Mononuclear cell (primary cell): ENCODE data around the gene TMCC1. TPM values are rescaled to one million over a fixed set of nuclear protein-coding genes. Genes with fewer than 3 reads are reported as not detected.
"Not testable (repeated sequence)": the region's sequence is repeated elsewhere in the genome, so short reads cannot be mapped to it uniquely, and the experiment has no call there.

Experiments used
- H3K27me3 ChIP-seq: 2 replicates; pipeline ENCODE4 v1.6.0; 2011; ENCODE audit warnings: low read length, control low read depth; ENCODE audit not compliant: insufficient read depth
- H3K4me1 ChIP-seq: 2 replicates; pipeline ENCODE4 v1.5.1; 2011; ENCODE audit warnings: mild to moderate bottlenecking, low read length, control low read depth; ENCODE audit not compliant: insufficient read depth
- H3K4me3 ChIP-seq: 2 replicates; pipeline ENCODE4 v1.5.1; 2011; ENCODE audit warnings: mild to moderate bottlenecking, low read length, moderate library complexity
- H3K9me3 ChIP-seq: 2 replicates; pipeline ENCODE4 v1.5.1; 2011; ENCODE audit warnings: low read depth, mild to moderate bottlenecking, control low read depth, low read length
- total RNA-seq: library from RNA; depleted of rRNA; stranded (reverse); fragments of >200 nt; gene quantifications from one replicate; pipeline ENCODE4 v1.2.3, GENCODE V29; 2012

TMCC1 gene
- total RNA-seq, 1 donor, result 17.1 TPM

GRCh38 chr3:129688271-129688895, 205.1 kb downstream of the TMCC1 start:
- Histone ChIP-seq H3K4me3 (no peak overlapping the region), H3K27me3 (no peaks in the 10 kb centered on the region), H3K4me1 (no peaks in the 10 kb centered on the region), H3K9me3 (no peaks in the 10 kb centered on the region)

- Histone ChIP-seq H3K27me3 (no peaks in the 10 kb centered on the region), H3K9me3 (no peaks in the 10 kb centered on the region), H3K4me3 (no peak overlapping the region), H3K4me1 (no peaks in the 10 kb centered on the region)
Observed at GRCh38 chr3:129687586-129688125, 205.9 kb downstream of the TMCC1 start.

GRCh38 chr3:129686941-129687340, 206.6 kb downstream of the TMCC1 start:
- Histone ChIP-seq H3K4me1 (no peaks in the 10 kb centered on the region), H3K4me3 (no peak overlapping the region), H3K9me3 (no peaks in the 10 kb centered on the region), H3K27me3 (no peaks in the 10 kb centered on the region)

GRCh38 chr3:129684270-129684669, 209.2 kb downstream of the TMCC1 start:
- Histone ChIP-seq H3K27me3 (no peaks in the 10 kb centered on the region), H3K4me1 (no peaks in the 10 kb centered on the region), H3K9me3 (no peaks in the 10 kb centered on the region), H3K4me3 (no peak overlapping the region)

GRCh38 chr3:129683201-129683600, 210.3 kb downstream of the TMCC1 start:
- Histone ChIP-seq H3K27me3 (no peaks in the 10 kb centered on the region), H3K9me3 (no peaks in the 10 kb centered on the region), H3K4me3 (no peak overlapping the region), H3K4me1 (no peaks in the 10 kb centered on the region)

- no peaks in the 10 kb centered on the region for H3K4me1 ChIP-seq
- no peak overlapping the region for H3K4me3 ChIP-seq
- H3K27me3 ChIP-seq, result no peaks in the 10 kb centered on the region
- H3K9me3 ChIP-seq, result no peaks in the 10 kb centered on the region
Observed at GRCh38 chr3:129676985-129677384, 216.5 kb downstream of the TMCC1 start.

GRCh38 chr3:129674798-129675123, 218.8 kb downstream of the TMCC1 start:
- not testable (repeated sequence) for H3K27me3 ChIP-seq, H3K9me3 ChIP-seq, H3K4me1 ChIP-seq, H3K4me3 ChIP-seq

GRCh38 chr3:129673897-129674797, 219.4 kb downstream of the TMCC1 start:
- H3K9me3 ChIP-seq, result no peaks in the 10 kb centered on the region
- H3K27me3 ChIP-seq, result no peaks in the 10 kb centered on the region
- H3K4me1 ChIP-seq, result no peaks in the 10 kb centered on the region
- no peak overlapping the region for H3K4me3 ChIP-seq

- Histone ChIP-seq H3K4me3 (no peak overlapping the region), H3K9me3 (no peaks in the 10 kb centered on the region), H3K4me1 (no peaks in the 10 kb centered on the region), H3K27me3 (no peaks in the 10 kb centered on the region)
Observed at GRCh38 chr3:129673012-129673411, 220.5 kb downstream of the TMCC1 start.

GRCh38 chr3:129672412-129672811, 221.1 kb downstream of the TMCC1 start:
- no peaks in the 10 kb centered on the region for H3K9me3 ChIP-seq
- H3K4me3 ChIP-seq, result no peak overlapping the region
- H3K4me1 ChIP-seq, result no peaks in the 10 kb centered on the region
- H3K27me3 ChIP-seq, result no peaks in the 10 kb centered on the region

GRCh38 chr3:129665024-129665768, 228.3 kb downstream of the TMCC1 start:
- Histone ChIP-seq H3K27me3 (no peaks in the 10 kb centered on the region), H3K4me1 (no peaks in the 10 kb centered on the region), H3K4me3 (no peak overlapping the region), H3K9me3 (no peaks in the 10 kb centered on the region)

- H3K27me3 ChIP-seq, result no peaks in the 10 kb centered on the region
Observed at GRCh38 chr3:129663930-129664646, 229.4 kb downstream of the TMCC1 start.

GRCh38 chr3:129663045-129663446, 230.5 kb downstream of the TMCC1 start:
- no peaks in the 10 kb centered on the region for H3K27me3 ChIP-seq
- H3K4me3 ChIP-seq, result no peak overlapping the region
- peaks cover 6% of the 10 kb centered on the region for H3K4me1 ChIP-seq

More at GRCh38 chr3:129663930-129664646, 229.4 kb downstream of the TMCC1 start:
- Histone ChIP-seq H3K4me3 (no peak overlapping the region), H3K4me1 (no peaks in the 10 kb centered on the region), H3K9me3 (no peaks in the 10 kb centered on the region)

GRCh38 chr3:129662191-129662608, 231.3 kb downstream of the TMCC1 start:
- H3K9me3 ChIP-seq, result no peaks in the 10 kb centered on the region

More at GRCh38 chr3:129663045-129663446, 230.5 kb downstream of the TMCC1 start:
- H3K9me3 ChIP-seq, result no peaks in the 10 kb centered on the region

More at GRCh38 chr3:129662191-129662608, 231.3 kb downstream of the TMCC1 start:
- peaks cover 6% of the 10 kb centered on the region for H3K4me1 ChIP-seq
- no peak overlapping the region for H3K4me3 ChIP-seq
- no peaks in the 10 kb centered on the region for H3K27me3 ChIP-seq
